Astrocyte of the hippocampus (primary cell): ENCODE results near the gene TRIM6.
"Not testable (repeated sequence)": the region's sequence is repeated elsewhere in the genome, so short reads cannot be mapped to it uniquely, and the experiment has no call there.

ENCODE experiments used
- DNase-seq: peaks from one replicate; pipeline ENCODE4 v3.0.0; 2011; ENCODE audit warnings: low read depth, low spot score

The TRIM6 gene

GRCh38 chr11:5596607-5597201 lies at the start of gene TRIM6:
Gene TRIM6 (plus strand): TSS chr11:5596637. CDS start chr11:5596898, 261 bp downstream.
- peak; percentile 62 for DNase-seq

GRCh38 chr11:5547982-5548381 lies 48.5 kb upstream of the TRIM6 start:
- no peak for DNase-seq

- no peak for DNase-seq
Observed at GRCh38 chr11:5548440-5548839, 48.0 kb upstream of the TRIM6 start, which contains the start of gene OR52H1. Gene OR52H1 (minus strand): TSS chr11:5548540. CDS start chr11:5545505, 3,035 bp downstream.

- DNase-seq: peak; percentile 62
Observed at GRCh38 chr11:5550440-5551095, 45.9 kb upstream of the TRIM6 start.

DNA sequence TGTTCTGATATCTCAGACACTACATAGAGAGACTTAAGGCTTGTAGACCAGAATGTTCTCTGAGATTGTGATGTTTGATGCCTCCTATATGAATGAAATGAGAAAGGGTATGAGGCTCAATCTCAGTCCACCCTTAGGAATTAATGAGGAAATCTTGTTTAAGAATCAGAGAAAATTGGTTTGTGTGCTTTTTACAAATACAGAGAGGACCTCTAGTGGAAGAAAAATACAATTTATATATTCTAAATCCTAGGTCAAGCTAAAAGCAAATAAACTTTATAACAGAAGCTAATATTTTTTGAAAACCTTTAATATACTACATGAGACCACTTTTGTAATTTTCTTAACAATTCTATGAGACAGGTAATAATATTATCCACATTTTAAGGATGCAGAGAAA lies 43.1 kb upstream of the TRIM6 start:
- no peak for DNase-seq

DNA sequence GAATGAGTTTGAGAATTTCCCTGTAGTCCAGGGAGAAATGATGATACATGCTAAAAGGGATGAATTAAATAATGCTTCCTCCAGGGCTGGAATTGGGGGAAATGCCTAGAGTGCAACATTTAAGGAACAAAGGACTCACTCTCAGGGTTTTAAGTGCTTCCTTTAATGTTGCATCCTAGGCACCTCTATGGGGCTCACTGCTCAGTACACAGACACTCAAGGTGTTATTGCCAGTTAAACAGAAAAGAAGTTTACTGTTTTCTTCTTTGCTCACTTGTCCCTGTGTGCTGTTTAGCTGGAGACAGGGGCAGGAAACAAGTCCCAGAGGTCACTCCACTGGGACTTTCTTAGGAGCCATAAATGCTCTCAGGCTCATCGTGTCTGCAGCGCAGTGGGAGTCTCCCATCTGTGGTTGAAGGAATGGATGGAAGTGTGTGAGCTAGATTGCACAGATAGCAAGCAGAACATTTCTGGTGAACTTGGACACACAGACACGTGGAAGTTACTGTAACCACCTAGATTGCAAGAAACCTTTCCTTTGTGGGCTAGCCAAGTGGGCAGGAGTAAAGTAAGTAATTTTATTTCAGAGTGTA lies 39.7 kb upstream of the TRIM6 start:
- no peak for DNase-seq

GRCh38 chr11:5557751-5558150 lies 38.7 kb upstream of the TRIM6 start:
- no peak for DNase-seq

DNA sequence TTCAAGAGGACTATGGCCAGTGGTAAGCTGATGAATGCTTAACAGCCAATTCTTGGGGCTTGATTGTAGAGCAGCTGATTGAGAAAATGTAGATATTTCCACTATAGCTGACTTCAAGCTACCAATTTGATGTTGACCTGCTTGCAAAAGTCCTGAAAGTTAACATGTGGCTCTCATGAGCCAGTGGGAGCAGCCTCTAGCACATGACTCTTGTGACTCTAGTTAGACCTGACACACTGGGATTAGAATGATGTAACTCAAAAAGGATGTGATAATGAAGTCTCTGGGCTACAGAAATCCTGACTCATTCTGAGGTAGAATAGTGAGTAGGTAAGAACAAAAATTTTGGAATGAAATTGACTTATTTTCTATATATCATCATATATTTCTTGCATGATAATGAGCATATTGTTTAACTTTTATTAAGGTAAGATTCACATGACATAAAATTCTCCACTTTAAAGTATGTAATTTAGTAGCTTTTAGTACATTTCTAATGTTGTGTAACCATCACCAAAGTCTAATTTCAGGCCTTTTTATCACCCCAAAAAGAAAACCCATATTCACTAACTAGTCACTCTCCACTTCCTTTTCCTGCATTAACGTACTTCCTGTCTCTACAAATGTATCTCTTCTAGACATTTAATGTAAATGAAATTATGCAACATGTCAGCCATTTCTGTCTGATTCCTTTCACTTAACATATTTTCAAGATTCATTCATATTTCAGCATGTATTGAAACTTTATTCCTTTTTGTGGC lies 32.0 kb upstream of the TRIM6 start:
- peak; percentile 13 for DNase-seq

DNA sequence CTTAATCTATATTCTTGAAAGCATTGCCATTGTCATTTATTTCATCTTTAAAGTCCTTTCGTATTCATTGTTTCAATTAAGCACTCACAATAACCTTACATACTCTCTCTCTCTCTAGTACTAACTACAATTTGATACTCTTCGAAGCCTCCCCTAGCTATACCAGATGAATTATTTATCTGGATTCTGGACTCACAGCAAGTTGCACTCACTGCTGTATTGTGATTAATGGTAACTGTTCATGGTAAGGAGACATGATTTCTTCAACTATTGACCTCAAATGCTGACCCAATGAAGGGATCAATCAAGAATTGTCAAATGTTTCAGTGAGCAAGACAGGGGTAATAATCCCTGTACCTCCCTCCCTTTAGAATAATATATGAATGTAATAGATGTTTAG lies 21.8 kb upstream of the TRIM6 start:
- no peak for DNase-seq

DNA sequence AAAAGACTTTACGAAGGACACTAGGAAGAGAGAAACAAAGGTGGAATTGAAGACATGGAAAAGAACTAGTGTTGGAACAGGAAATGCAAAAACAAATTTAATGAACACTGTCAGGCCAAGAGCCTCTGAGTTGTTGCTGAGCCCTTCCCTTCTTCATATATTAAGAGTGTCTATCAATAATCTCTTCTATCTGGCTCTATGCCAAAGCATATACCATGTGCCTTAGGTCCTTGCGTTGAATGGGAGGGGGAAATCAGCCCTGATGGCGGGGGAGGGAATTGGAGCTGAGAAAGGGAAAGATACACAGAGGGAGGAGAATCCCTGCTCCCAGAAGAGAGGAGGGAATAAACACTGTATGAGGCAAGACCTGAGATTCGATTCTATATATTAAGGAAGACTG lies 21.3 kb upstream of the TRIM6 start:
- DNase-seq: no peak

DNA sequence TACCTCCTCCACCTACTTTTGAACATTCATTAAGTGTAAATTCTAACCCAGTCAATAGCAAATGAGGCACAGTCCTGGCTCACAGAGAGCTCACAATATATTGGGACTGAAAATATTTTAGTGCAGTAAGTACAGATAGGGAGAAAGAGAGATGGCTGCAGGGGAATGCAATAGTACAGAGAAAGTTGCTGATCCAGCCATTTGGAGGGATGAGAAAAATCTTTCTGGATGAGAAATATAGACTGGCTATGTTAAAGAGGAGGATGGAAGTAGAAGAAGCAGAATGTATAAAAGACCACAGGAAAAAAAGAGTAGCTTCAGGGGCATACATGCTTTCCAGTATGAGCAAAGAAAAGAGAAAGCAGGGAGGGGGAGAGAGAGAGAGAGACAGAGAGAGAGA lies 19.3 kb upstream of the TRIM6 start:
- DNase-seq: no peak

- DNase-seq: no peak
Observed at GRCh38 chr11:5580577-5580976, 15.9 kb upstream of the TRIM6 start, which contains the start of gene OR52B6. Gene OR52B6 (plus strand): TSS chr11:5580877. CDS start chr11:5580877, 0 bp downstream.

DNA sequence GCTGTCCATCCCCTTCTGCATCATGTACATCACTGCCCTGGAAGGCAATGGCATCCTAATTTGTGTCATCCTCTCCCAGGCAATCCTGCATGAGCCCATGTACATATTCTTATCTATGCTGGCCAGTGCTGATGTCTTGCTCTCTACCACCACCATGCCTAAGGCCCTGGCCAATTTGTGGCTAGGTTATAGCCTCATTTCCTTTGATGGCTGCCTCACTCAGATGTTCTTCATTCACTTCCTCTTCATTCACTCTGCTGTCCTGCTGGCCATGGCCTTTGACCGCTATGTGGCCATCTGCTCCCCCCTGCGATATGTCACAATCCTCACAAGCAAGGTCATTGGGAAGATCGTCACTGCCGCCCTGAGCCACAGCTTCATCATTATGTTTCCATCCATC lies 15.4 kb upstream of the TRIM6 start:
- no peak for DNase-seq

DNA sequence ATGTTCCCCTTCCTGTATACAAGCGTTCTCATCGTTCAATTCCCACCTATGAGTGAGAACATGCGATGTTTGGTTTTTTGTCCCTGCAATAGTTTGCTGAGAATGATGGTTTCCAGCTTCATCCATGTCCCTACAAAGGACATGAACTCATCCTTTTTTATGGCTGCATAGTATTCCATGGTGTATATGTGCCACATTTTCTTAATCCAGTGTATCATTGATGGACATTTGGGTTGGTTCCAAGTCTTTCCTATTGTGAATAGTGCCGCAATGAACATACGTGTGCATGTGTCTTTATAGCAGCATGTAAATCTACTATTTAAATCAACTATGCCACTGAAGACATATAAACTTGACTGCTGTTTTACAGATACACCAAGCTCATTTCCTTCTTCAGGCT lies 12.0 kb upstream of the TRIM6 start:
- DNase-seq: not testable (repeated sequence)

- DNase-seq: not testable (repeated sequence)
Observed at GRCh38 chr11:5589906-5590305, 6.5 kb upstream of the TRIM6 start.

DNA sequence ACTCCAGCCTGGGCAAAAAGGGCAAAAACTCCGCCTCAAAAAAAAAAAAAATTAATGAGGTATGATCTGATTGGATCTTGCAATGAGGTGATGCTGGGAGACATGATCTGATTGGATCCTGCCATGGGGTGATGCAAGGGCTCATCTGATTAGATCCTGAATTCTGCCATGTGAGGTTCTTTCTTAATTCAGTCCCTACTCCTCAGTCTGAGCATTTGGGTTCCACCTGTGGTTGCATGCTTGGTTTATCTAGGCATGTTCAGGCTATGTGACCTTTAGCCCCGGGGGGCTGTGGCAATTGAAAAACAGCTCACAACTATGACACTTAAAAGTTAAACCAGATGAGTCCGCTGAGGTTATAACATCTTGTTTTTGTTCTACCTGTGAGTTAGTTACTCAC lies 4.8 kb upstream of the TRIM6 start:
- DNase-seq: no peak

- no peak for DNase-seq
Observed at GRCh38 chr11:5592615-5593014, 3.8 kb upstream of the TRIM6 start.

GRCh38 chr11:5593146-5593545 lies 3.3 kb upstream of the TRIM6 start:
- no peak for DNase-seq

DNA sequence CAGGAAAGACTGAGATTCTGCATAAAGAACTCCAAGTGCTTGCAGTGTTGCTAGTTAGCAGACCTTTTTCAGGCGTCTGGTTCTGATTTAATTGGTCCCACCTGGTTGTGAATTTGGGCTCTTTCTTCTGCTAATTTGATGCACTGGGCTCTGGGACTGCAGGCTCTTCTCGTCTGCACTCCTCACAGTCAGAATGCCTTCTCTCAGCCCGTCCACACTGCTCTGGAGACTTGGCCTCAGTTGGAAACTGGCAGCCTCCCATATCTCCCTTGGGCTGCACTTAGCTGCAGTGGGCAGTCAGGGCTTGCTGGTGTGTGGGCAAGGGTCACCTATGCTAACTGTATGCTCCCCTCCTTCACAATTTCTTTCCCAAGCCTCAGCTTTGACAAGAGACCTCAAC lies 1.5 kb downstream of the TRIM6 start:
- peak; percentile 34 for DNase-seq

GRCh38 chr11:5600374-5600851 lies 4.0 kb downstream of the TRIM6 start:
- DNase-seq: peak; percentile 90

GRCh38 chr11:5602791-5603190 lies 6.4 kb downstream of the TRIM6 start:
- not testable (repeated sequence) for DNase-seq

- no peak for DNase-seq
Observed at GRCh38 chr11:5603326-5603725, 6.9 kb downstream of the TRIM6 start.
